NCI-H526 (cell line): ENCODE results near the gene P2RX1.
A peak's percentile ranks its signal among the peaks of the same experiment; 100 is the strongest.

Experiments
- DNase-seq, 2 experiments: peaks; one replicate each; lab custom pipeline; 2025; lab: John Stamatoyannopoulos, UW

Gene P2RX1

GRCh38 chr17:3905017-3905520 lies 11.2 kb downstream of the P2RX1 start:
- no peak for DNase-seq

- no peak for DNase-seq
Measured at GRCh38 chr17:3904501-3904900, 11.8 kb downstream of the P2RX1 start.

DNA sequence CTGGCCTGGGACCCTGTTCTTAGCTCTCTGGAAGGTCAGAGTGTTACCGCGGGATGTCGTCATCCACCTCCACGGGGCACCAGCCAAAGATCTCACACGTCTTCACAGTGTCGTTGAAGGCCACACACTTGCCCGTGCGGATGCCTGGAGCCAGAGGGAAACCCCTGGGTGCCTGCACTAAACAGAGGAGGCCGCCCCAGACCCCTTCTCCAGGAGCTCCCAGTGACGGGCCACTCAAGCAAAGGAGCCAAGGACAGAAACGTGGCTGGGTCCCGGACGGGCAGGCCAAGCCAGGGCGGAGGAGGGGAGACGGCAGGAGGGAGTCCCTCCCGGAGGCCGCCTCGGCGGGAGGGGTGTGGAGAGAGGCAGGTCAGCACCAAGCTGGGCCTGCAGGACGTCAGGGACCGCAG lies 12.4 kb downstream of the P2RX1 start:
- no peak for DNase-seq

GRCh38 chr17:3903051-3903825 lies 13.0 kb downstream of the P2RX1 start:
- DNase-seq: no peak

- DNase-seq: no peak
Measured at GRCh38 chr17:3900646-3901045, 15.6 kb downstream of the P2RX1 start.

GRCh38 chr17:3897731-3898130 lies 18.5 kb downstream of the P2RX1 start:
- no peak for DNase-seq

DNA sequence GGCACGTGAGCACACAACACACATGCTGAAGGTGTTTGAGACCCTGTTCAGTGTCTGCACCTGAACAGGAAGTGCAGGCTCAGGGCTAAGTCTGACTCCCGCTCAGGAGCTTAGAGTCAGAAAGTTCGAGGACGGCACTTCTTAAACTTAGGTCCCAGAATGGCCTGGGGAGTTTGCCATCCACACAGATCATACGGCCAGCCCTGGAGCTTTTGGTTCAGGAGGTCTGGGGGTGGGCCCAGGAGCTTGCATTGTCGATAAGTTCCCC lies 19.4 kb downstream of the P2RX1 start:
- no peak for DNase-seq

GRCh38 chr17:3896108-3896967 lies 19.9 kb downstream of the P2RX1 start:
- DNase-seq: no peak

GRCh38 chr17:3895354-3895753 lies 20.9 kb downstream of the P2RX1 start:
- DNase-seq: no peak

DNA sequence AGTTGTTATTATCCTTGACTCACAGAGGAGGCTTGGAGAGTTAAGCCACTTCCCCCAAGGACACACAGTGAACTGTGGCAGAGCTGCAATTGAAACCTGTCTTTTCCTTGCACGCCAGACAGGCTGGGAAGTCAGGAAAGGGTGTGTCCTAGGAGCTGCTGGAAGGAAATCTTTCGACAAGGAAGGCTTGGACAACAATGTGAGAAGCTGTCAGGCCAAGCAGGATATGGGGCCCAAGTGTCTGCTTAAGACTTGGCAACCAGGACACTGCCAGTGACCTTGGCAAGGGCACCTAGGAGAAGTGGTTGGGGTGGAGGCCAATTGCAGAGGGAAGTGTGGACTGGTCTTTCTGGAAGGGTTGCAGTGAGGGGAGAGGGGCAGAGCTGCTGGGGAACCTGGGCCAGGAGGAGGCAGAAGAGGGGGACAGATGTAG lies 21.3 kb downstream of the P2RX1 start:
- no peak for DNase-seq

DNA sequence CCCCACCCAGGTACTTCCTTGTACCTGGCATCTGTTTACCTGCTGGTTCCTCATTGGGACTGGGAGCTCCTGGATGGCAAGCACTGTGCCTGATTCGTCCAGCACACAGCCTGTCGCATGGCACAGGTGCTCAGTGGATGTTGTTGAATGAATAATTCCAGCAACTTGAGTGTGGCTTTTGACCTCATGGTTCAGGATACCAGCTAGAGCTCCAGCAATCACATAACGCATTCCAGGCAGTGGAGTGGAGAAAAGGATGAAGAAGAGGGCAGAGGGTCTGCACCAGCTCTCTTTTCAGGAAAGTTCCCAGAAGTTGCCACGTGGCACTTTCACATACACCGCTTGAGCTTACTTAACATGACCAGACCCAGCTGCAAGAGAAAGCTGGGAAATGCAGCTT lies 22.1 kb downstream of the P2RX1 start:
- no peak for DNase-seq

GRCh38 chr17:3893720-3894116 lies 22.5 kb downstream of the P2RX1 start:
- DNase-seq: no peak

DNA sequence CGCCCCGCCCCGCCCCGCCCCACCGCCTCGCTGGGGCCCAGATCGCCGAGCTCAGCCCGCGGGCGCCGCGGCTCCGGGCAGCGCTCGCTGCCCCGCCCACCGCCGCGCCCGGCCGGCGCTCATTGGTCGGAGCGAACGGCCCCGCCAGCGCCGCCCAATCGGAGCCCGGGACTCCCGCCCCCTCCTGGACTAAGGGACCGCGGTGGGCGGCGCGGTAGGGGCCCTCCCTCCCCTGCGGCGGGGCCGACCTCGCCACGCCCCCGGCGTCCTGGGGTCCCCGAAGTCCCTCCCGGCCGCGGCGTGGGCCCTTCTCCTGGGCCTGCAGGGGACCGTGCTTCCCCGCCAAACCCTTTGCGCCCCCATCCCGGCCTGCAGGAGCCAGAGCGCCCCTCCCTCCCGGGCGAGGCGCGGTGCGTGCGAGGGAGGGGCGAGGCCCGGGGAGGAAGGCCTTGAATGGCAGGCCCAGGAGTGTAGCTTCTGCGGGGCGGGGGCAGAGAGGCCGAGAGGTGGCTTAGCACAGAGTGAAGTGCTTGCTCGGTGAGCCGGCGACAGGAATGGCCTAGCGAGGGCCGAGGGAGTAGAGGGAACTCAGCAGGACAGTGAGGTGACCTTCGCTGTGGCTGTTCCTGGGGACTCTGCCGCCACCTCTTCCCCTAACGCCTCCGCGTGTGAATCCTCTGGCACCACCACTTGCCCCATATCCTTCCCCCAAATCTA lies 23.1 kb downstream of the P2RX1 start, which contains the start of gene CAMKK1:
CAMKK1 (minus strand) TSS at position 51 of the 717 bp plus-strand sequence. CDS start 7,366 bp downstream, outside the sequence.
- DNase-seq: peak; percentile 49 to 91

DNA sequence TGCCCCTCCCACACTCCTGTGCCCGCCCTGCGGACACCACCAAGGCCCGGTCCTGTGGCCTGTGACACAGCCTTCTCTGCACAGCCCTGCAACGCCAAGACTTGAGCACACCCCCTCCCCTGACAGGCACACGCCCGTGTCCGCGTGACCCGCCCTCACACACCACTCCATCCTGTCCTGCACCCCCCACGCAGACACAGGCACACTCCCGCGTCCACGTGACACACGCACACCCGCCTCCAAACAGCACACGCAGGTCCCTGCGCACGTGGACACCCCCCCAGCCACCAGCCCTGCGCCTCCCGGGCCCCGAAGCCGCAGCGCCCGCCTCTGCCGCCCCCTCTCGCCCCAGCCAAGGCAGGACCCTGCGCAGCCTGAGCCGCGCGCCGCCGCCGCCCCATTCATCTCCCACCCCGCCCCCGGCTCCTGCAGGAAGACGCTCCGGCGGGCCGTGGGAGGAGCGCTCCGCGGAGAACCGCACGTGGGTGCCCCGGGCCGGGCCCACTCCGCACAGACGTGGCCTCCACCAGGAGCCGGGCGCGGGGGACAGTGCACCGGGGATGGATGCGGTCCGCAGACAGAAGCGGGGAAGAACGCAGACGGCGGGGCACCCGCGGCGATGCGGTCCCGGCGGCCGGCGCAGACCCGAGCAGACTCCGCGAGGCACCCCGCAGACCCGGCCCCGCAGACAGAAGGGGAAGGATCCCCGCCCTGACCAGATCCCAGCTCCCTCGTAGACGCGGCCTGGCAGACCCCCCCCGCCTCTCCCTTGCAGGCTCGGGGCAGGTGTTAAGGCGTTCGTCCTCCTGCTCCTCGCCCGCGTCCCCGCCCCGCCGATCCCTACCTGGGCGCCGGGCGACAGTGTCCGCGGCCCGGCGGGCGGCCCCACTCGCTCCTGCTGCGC lies 23.9 kb downstream of the P2RX1 start:
- DNase-seq: peak in 1 of 2 experiments; percentile 67

GRCh38 chr17:3891626-3892094 lies 24.6 kb downstream of the P2RX1 start:
- no peak for DNase-seq

GRCh38 chr17:3890878-3891219 lies 25.4 kb downstream of the P2RX1 start:
- DNase-seq: peak in 1 of 2 experiments; percentile 57

GRCh38 chr17:3890082-3890877 lies 26.0 kb downstream of the P2RX1 start:
- peak; percentile 27 to 37 for DNase-seq

- no peak for DNase-seq
Measured at GRCh38 chr17:3889325-3890012, 26.8 kb downstream of the P2RX1 start.

DNA sequence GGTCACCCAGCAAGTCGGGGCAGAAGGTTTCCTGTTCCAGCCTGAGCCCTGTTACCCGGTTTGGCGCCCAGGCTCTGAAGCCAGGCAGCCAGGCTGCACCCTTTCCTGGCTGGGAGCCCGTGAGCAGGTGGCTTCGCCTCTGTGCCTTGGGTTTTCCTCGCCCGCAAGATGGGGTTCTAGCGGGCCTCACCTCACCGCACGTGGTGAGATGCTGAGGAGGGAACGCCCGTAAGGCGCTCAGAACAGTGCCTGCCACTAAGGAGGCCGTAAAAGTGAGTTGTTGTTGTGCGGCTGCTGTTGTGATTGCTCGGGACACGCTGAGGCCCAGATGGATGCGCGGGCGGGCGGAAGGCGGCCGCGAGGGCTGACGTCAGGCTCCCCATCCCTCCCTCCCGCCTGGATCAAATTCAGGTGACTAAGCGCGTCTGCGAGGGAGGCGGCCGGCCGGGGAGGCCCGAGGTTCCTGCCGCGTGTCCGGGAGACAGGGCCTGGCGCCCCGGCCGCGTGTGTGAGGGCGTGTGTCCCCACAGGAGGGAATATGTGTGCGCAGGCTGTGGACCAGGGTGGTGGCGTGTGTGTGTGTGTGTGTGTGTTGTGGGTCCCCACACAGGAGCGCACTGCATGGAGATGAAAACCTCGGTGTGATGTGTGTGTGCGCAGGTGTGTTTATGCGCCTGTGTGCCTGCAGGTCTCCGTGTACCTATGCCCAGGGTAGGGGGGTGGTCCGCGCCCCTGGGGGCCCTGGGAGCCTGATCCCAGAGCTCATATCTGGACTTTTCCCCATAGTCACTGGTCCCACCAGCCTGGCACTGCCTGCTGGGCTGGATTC lies 27.7 kb downstream of the P2RX1 start:
- peak; percentile 38 to 65 for DNase-seq
